Renal cortical epithelial cell (primary cell): ENCODE measurements around the gene NTNG1. TPM values are rescaled to one million over a fixed set of nuclear protein-coding genes. Genes with fewer than 3 reads are reported as not detected.
A peak's percentile ranks its signal among the peaks of the same experiment; 100 is the strongest.
"Not testable (repeated sequence)": the region's sequence is repeated elsewhere in the genome, so short reads cannot be mapped to it uniquely, and the experiment has no call there.

ENCODE experiments used
- DNase-seq: peaks from one replicate; pipeline ENCODE4 v3.0.0-alpha.2; 2011; ENCODE audit warnings: low read depth
- total RNA-seq: library from RNA; depleted of rRNA; stranded (reverse); fragments of >200 nt; gene quantifications from 2 replicates; pipeline ENCODE4 v1.2.3, GENCODE V29; 2014

NTNG1 gene
- total RNA-seq, 1 donor from 2014 or later: 32.8 TPM

- no peak for DNase-seq
These were observed 56.2 kb downstream of the NTNG1 start for GRCh38 chr1:107196973-107197562.

GRCh38 chr1:107198561-107198960, 57.7 kb downstream of the NTNG1 start:
- DNase-seq: no peak

GRCh38 chr1:107200631-107201030, 59.8 kb downstream of the NTNG1 start:
- DNase-seq: no peak

GRCh38 chr1:107202007-107202406, 61.2 kb downstream of the NTNG1 start:
- DNase-seq: no peak

GRCh38 chr1:107213225-107213624, 72.4 kb downstream of the NTNG1 start:
- DNase-seq: no peak

GRCh38 chr1:107220036-107220435, 79.2 kb downstream of the NTNG1 start:
- peak; percentile 61 for DNase-seq

GRCh38 chr1:107225706-107226105, 84.9 kb downstream of the NTNG1 start:
- no peak for DNase-seq

GRCh38 chr1:107228704-107229371, 88.0 kb downstream of the NTNG1 start:
- peak; percentile 9 for DNase-seq

- no peak for DNase-seq
These were observed 88.9 kb downstream of the NTNG1 start for GRCh38 chr1:107229711-107230110.

GRCh38 chr1:107230121-107230520, 89.3 kb downstream of the NTNG1 start:
- no peak for DNase-seq

- DNase-seq: no peak
These were observed 90.5 kb downstream of the NTNG1 start for GRCh38 chr1:107231291-107231690.

- no peak for DNase-seq
These were observed 91.6 kb downstream of the NTNG1 start for GRCh38 chr1:107232426-107232825.

- DNase-seq: not testable (repeated sequence)
These were observed 95.9 kb downstream of the NTNG1 start for GRCh38 chr1:107236760-107237159.

- DNase-seq: no peak
These were observed 102.6 kb downstream of the NTNG1 start for GRCh38 chr1:107243461-107243860.

GRCh38 chr1:107244709-107245500, 104.1 kb downstream of the NTNG1 start:
- peak; percentile 40 for DNase-seq

GRCh38 chr1:107246775-107247345, 106.0 kb downstream of the NTNG1 start:
- DNase-seq: peak; percentile 51

GRCh38 chr1:107247679-107248078, 106.8 kb downstream of the NTNG1 start:
- DNase-seq: no peak

GRCh38 chr1:107250169-107250568, 109.3 kb downstream of the NTNG1 start:
- peak; percentile 25 for DNase-seq

GRCh38 chr1:107251083-107251482, 110.2 kb downstream of the NTNG1 start:
- DNase-seq: no peak

- DNase-seq: no peak
These were observed 111.0 kb downstream of the NTNG1 start for GRCh38 chr1:107251839-107252238.

- DNase-seq: no peak
These were observed 111.4 kb downstream of the NTNG1 start for GRCh38 chr1:107252271-107252670.

GRCh38 chr1:107254306-107254705, 113.5 kb downstream of the NTNG1 start:
- DNase-seq: no peak

GRCh38 chr1:107255469-107255868, 114.6 kb downstream of the NTNG1 start:
- no peak for DNase-seq
